OCI-LY1 (cell line): ENCODE measurements around the gene FAM83F.

ENCODE experiments used
- H2AFZ ChIP-seq: fragments of 200-600 bp; sonication (generic), shearing (Covaris generic); 2 replicates; pipeline ENCODE4 v1.6.0; 2014; ENCODE audit warnings: antibody characterized with exemption, mild to moderate bottlenecking, low read length
- H3F3A ChIP-seq: fragments of 200-600 bp; sonication (generic), shearing (Covaris generic); 2 replicates; pipeline ENCODE4 v1.6.0; 2014; ENCODE audit warnings: mild to moderate bottlenecking, antibody characterized with exemption, low read length, moderate library complexity; ENCODE audit not compliant: insufficient read depth
- H3K27ac ChIP-seq: fragments of 200-600 bp; sonication (generic); 2 replicates; pipeline ENCODE4 v1.5.1; 2014; ENCODE audit warnings: low read length, mixed run types, mild to moderate bottlenecking, low read depth; ENCODE audit not compliant: poor library complexity, severe bottlenecking
- H3K27me3 ChIP-seq: fragments of 200-600 bp; sonication (generic); 2 replicates; pipeline ENCODE4 v1.6.0; 2014; ENCODE audit warnings: antibody characterized with exemption, mild to moderate bottlenecking, low read length, moderate library complexity; ENCODE audit not compliant: insufficient read depth
- H3K36me3 ChIP-seq: fragments of 200-600 bp; sonication (generic); 2 replicates; pipeline ENCODE4 v1.6.1; 2014; ENCODE audit warnings: mild to moderate bottlenecking, antibody characterized with exemption, low read length, moderate library complexity, mixed read lengths; ENCODE audit not compliant: insufficient read depth
- H3K4me1 ChIP-seq: fragments of 200-600 bp; sonication (generic); 2 replicates; pipeline ENCODE4 v1.5.1; 2014; ENCODE audit warnings: mild to moderate bottlenecking, low read length, moderate library complexity; ENCODE audit not compliant: insufficient read depth, severe bottlenecking
- H3K4me2 ChIP-seq: fragments of 200-600 bp; sonication (generic), shearing (Covaris generic); 2 replicates; pipeline ENCODE4 v1.6.1; 2014; ENCODE audit warnings: low read length
- H3K4me3 ChIP-seq: fragments of 200-600 bp; sonication (generic); 2 replicates; pipeline ENCODE4 v1.5.1; 2014; ENCODE audit warnings: low read length, low read depth, mild to moderate bottlenecking, mixed read lengths; ENCODE audit not compliant: poor library complexity, severe bottlenecking
- H3K79me2 ChIP-seq: fragments of 200-600 bp; shearing (Covaris generic); 2 replicates; pipeline ENCODE4 v1.6.1; 2016; ENCODE audit warnings: mixed run types, low read length, mixed read lengths; ENCODE audit not compliant: insufficient read depth
- H3K9ac ChIP-seq: fragments of 200-600 bp; sonication (generic), shearing (Covaris generic); 2 replicates; pipeline ENCODE4 v1.6.1; 2014; ENCODE audit warnings: mild to moderate bottlenecking, low read length, mixed read lengths
- H3K9me2 ChIP-seq: fragments of 200-600 bp; sonication (generic), shearing (Covaris generic); 2 replicates; pipeline ENCODE4 v1.6.1; 2014; ENCODE audit warnings: low read depth, mild to moderate bottlenecking, low read length, mixed read lengths
- H3K9me3 ChIP-seq: fragments of 200-600 bp; shearing (Covaris generic); 2 replicates; pipeline ENCODE4 v1.6.1; 2014; ENCODE audit warnings: low read length, mixed read lengths
- H4K20me1 ChIP-seq: fragments of 200-600 bp; sonication (generic), shearing (Covaris generic); 2 replicates; pipeline ENCODE4 v1.6.0; 2016; ENCODE audit warnings: mild to moderate bottlenecking, low read length; ENCODE audit not compliant: insufficient read depth
- CTCF ChIP-seq: fragments of 200-600 bp; sonication (generic), shearing (Covaris generic); IDR thresholded peaks from 2 replicates; pipeline ENCODE4 v1.5.1; 2017; ENCODE audit warnings: mild to moderate bottlenecking, antibody characterized with exemption, low read length, moderate library complexity, mixed read lengths
- EZH2 ChIP-seq: fragments of 200-600 bp; sonication (generic), shearing (Covaris generic); IDR thresholded peaks from 2 replicates; pipeline ENCODE4 v1.8.0; 2017; ENCODE audit warnings: borderline replicate concordance, mixed run types, mild to moderate bottlenecking, antibody characterized with exemption, low read length, moderate library complexity, mixed read lengths

FAM83F gene

DNA sequence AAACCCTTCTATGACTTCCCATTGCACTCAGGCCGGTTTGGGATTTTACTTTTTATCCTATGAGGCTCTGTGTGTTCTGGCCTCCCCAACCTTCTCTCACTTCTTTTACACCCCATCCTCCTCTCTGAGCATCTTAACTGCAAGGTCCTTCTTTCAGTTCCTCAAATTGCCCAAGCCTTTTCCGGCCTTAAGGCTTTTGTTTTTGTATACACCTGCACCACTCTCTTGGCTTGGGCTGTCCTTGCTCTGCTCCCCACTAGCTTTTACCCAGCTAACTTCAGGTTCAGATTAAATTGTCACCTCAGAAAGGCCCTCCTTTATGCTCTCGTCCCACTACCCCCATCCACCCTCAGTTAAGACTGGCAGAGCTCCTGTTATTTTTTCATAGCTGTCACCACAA lies 55.5 kb downstream of the FAM83F start:
- Histone ChIP-seq H2AFZ (no peak overlapping the region), H3K27me3 (no peaks in the 10 kb centered on the region), H4K20me1 (no peaks in the 10 kb centered on the region), H3K27ac (peak overlapping the region; percentile 97), H3K9me3 (no peaks in the 10 kb centered on the region), H3K4me2 (peak overlapping the region; percentile 76), H3K4me1 (peaks cover 93% of the 10 kb centered on the region), H3K4me3 (peak overlapping the region; percentile 45), H3K79me2 (peaks cover 70% of the 10 kb centered on the region), H3K9me2 (no peaks in the 10 kb centered on the region), H3F3A (0 out of 2 replicates have a peak, but pooled peaks cover 2% of the 10 kb centered on the region), H3K36me3 (no peaks in the 10 kb centered on the region), H3K9ac (peak overlapping the region; percentile 61; the same call in 1 of the 2 replicates)
- TF ChIP-seq CTCF (no peak), EZH2 (no peak)

DNA sequence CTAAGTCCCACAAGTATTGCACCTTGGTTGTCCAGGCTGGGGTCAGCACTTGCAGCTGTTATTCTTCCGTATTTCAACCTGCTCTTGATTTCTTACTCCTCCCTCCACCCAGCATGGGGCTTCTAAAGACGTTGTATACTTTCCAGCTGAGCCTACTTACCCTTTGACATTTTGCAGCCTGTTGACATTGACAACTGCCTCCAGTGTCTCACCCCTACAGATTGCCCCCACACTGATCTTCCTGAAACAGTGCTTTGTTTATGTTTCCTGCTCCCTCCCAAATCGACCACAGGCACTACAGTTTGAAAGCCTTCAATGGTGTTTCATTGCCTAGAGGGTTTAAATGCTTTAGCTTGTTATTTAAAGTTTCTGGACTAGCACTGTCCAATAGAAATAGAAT lies 56.6 kb downstream of the FAM83F start:
- H3K27ac ChIP-seq, result peak overlapping the region; percentile 97
- peak overlapping the region; percentile 59 for H3K4me2 ChIP-seq
- no peaks in the 10 kb centered on the region for H3K36me3 ChIP-seq
- H2AFZ ChIP-seq, result no peak overlapping the region
- no peaks in the 10 kb centered on the region for H3K27me3 ChIP-seq
- no peaks in the 10 kb centered on the region for H3K9me3 ChIP-seq
- peaks cover 68% of the 10 kb centered on the region for H3K79me2 ChIP-seq
- H3K4me1 ChIP-seq, result peaks cover 94% of the 10 kb centered on the region
- peak overlapping the region; percentile 24 for H3K4me3 ChIP-seq
- 0 out of 2 replicates have a peak, but pooled peaks cover 2% of the 10 kb centered on the region for H3F3A ChIP-seq
- H3K9ac ChIP-seq, result peak overlapping the region; percentile 44; the same call in 1 of the 2 replicates
- no peaks in the 10 kb centered on the region for H3K9me2 ChIP-seq
- TF ChIP-seq CTCF (no peak), EZH2 (no peak)
- no peaks in the 10 kb centered on the region for H4K20me1 ChIP-seq

- H3K9ac ChIP-seq, result no peak overlapping the region; the same call in 1 of the 2 replicates
- no peaks in the 10 kb centered on the region for H4K20me1 ChIP-seq
- H3K4me2 ChIP-seq, result no peak overlapping the region
- TF ChIP-seq EZH2 (no peak), CTCF (no peak)
- H2AFZ ChIP-seq, result no peak overlapping the region
- no peaks in the 10 kb centered on the region for H3K9me3 ChIP-seq
- H3K27ac ChIP-seq, result peak overlapping the region; percentile 97
- 0 out of 2 replicates have a peak, but pooled peaks cover 2% of the 10 kb centered on the region for H3F3A ChIP-seq
- H3K9me2 ChIP-seq, result no peaks in the 10 kb centered on the region
- H3K4me3 ChIP-seq, result no peak overlapping the region
- H3K4me1 ChIP-seq, result peaks cover 89% of the 10 kb centered on the region
- no peaks in the 10 kb centered on the region for H3K27me3 ChIP-seq
- H3K79me2 ChIP-seq, result peaks cover 69% of the 10 kb centered on the region
- H3K36me3 ChIP-seq, result no peaks in the 10 kb centered on the region
Observed at GRCh38 chr22:40053460-40053859, 58.7 kb downstream of the FAM83F start.
